Liver (tissue), 9 donors: Measurements from ENCODE around the gene GNAO1. TPM values are rescaled to one million over a fixed set of nuclear protein-coding genes. Genes with fewer than 3 reads are reported as not detected.

ENCODE experiments used
- DNase-seq: peaks from one replicate; pipeline ENCODE4 v3.0.0-alpha.2; 2017; ENCODE audit warnings: low spot score
- H3K27ac ChIP-seq, 2 donors: one replicate each; pipeline ENCODE4 v1.7.0; 2013; ENCODE audit warnings: inconsistent platforms in 2 of 2, low read length in 2 of 2, control low read depth in 1 of 2, low read depth in 1 of 2, mild to moderate bottlenecking in 1 of 2
- H3K27me3 ChIP-seq, 4 donors: one replicate each; pipeline versions ENCODE4 v1.6.1 to v1.7.0; 2013; ENCODE audit warnings: low read length in 3 of 4, inconsistent platforms in 1 of 4, mild to moderate bottlenecking in 1 of 4, moderate library complexity in 1 of 4; ENCODE audit not compliant: control insufficient read depth in 4 of 4, insufficient read depth in 4 of 4
- H3K36me3 ChIP-seq, 4 donors: one replicate each; pipeline versions ENCODE4 v1.6.1 to v1.7.0; 2013; ENCODE audit warnings: low read length in 3 of 4, mild to moderate bottlenecking in 3 of 4, low read depth in 1 of 4, moderate library complexity in 1 of 4; ENCODE audit not compliant: control insufficient read depth in 4 of 4, insufficient read depth in 3 of 4
- H3K4me1 ChIP-seq, 4 donors: one replicate each; pipeline versions ENCODE4 v1.6.1 to v1.7.0; 2013; ENCODE audit warnings: low read length in 3 of 4, mild to moderate bottlenecking in 3 of 4, moderate library complexity in 1 of 4; ENCODE audit not compliant: control insufficient read depth in 4 of 4, insufficient read depth in 4 of 4
- H3K4me3 ChIP-seq, 3 donors: one replicate each; pipeline versions ENCODE4 v1.6.1 to v1.7.0; 2013; ENCODE audit warnings: low read length in 3 of 3, control low read depth in 1 of 3, low read depth in 1 of 3, mild to moderate bottlenecking in 1 of 3
- H3K9ac ChIP-seq, 2 donors: one replicate each; pipeline ENCODE4 v1.7.0; 2013; ENCODE audit warnings: low read length in 2 of 2, mild to moderate bottlenecking in 2 of 2, moderate library complexity in 2 of 2, control low read depth in 1 of 2, low read depth in 1 of 2
- H3K9me3 ChIP-seq, 4 donors: one replicate each; pipeline versions ENCODE4 v1.6.1 to v1.7.0; 2013; ENCODE audit warnings: low read length in 3 of 4; ENCODE audit not compliant: control insufficient read depth in 4 of 4
- EGR1 ChIP-seq, 2 donors: IDR thresholded peaks; 2 replicates each; pipeline ENCODE4 v1.6.1; 2016 to 2018; ENCODE audit warnings: antibody characterized with exemption in 2 of 2, low read depth in 2 of 2
- FOXA1 ChIP-seq: IDR thresholded peaks from 2 replicates; pipeline ENCODE4 v1.6.1; 2016; ENCODE audit warnings: antibody characterized with exemption
- GABPA ChIP-seq, 2 donors: IDR thresholded peaks in 1 of 2; conservative IDR thresholded peaks in 1 of 2; 2 replicates each; pipeline ENCODE4 v1.6.1; 2016; ENCODE audit warnings: antibody characterized with exemption in 2 of 2, mild to moderate bottlenecking in 1 of 2, moderate library complexity in 1 of 2
- HNF4A ChIP-seq, 2 donors: conservative IDR thresholded peaks; 2 replicates each; pipeline ENCODE4 v1.6.1; 2016; ENCODE audit warnings: antibody characterized with exemption in 2 of 2, mild to moderate bottlenecking in 2 of 2
- JUND ChIP-seq, 2 donors: IDR thresholded peaks; 2 replicates each; pipeline ENCODE4 v1.6.1; 2016; ENCODE audit warnings: antibody characterized with exemption in 2 of 2
- NR2F2 ChIP-seq: IDR thresholded peaks from 2 replicates; pipeline ENCODE4 v1.6.1; 2016; ENCODE audit warnings: antibody characterized with exemption
- RAD21 ChIP-seq, 2 donors: IDR thresholded peaks; 2 replicates each; pipeline ENCODE4 v1.6.1; 2016; ENCODE audit warnings: antibody characterized with exemption in 2 of 2, mild to moderate bottlenecking in 2 of 2
- RXRA ChIP-seq, 2 donors: IDR thresholded peaks; 2 replicates each; pipeline ENCODE4 v1.6.1; 2017 to 2018; ENCODE audit warnings: antibody characterized with exemption in 2 of 2, mild to moderate bottlenecking in 1 of 2
- SP1 ChIP-seq: IDR thresholded peaks from 2 replicates; pipeline ENCODE4 v1.6.1; 2018; ENCODE audit warnings: antibody characterized with exemption, mild to moderate bottlenecking
- TAF1 ChIP-seq: conservative IDR thresholded peaks from 2 replicates; pipeline ENCODE4 v1.6.1; 2016; ENCODE audit warnings: antibody characterized with exemption, mild to moderate bottlenecking
- WGBS: extraction: QIAGEN DNeasy Blood & Tissue Kit; methylation state at CpG from one replicate; pipeline ENCODE4 v1.1.7; 2013; 5-methylcytosine and 5-hydroxymethylcytosine counted together
- polyA plus RNA-seq, 2 donors: library from polyadenylated mRNA; stranded (reverse) in 1 of 2; unstranded in 1 of 2; fragments of 200-250 nt in 1 of 2; fragments of >200 nt in 1 of 2; fragmentation: Nextera tagmentation in 1 of 2; extraction: Ambion mirVana in 1 of 2; gene quantifications; one replicate each; pipeline versions ENCODE4 v1.2.1 to v1.2.3, GENCODE V29; 2013 to 2015
- total RNA-seq, 2 donors: library from RNA; depleted of rRNA; stranded (reverse); fragments of >200 nt; gene quantifications; one replicate each; pipeline ENCODE4 v1.2.3, GENCODE V29; 2014
- TF ChIP-seq, protein P1 (sequence below): IDR thresholded peaks from 2 replicates; pipeline ENCODE4 v1.6.1; 2016; ENCODE audit warnings: antibody characterized with exemption
- TF ChIP-seq, protein P2 (sequence below): IDR thresholded peaks from 2 replicates; pipeline ENCODE4 v1.6.1; 2016; ENCODE audit warnings: antibody characterized with exemption
- TF ChIP-seq, protein P3 (sequence below): fragments of 150-350 bp; IDR thresholded peaks from 2 replicates; pipeline ENCODE4 v1.5.1; 2017; ENCODE audit warnings: improper control_type of control experiment, low read depth, low read length; ENCODE audit not compliant: missing input control
- donor health status: healthy.
- donor health status: healthy.
- donor health status: healthy.
- donor health status: healthy.
- donor health status: healthy.

GNAO1 gene
- total and polyA plus RNA-seq, 4 donors, result 0.61 to 15.1 (median 7.0) TPM

DNA sequence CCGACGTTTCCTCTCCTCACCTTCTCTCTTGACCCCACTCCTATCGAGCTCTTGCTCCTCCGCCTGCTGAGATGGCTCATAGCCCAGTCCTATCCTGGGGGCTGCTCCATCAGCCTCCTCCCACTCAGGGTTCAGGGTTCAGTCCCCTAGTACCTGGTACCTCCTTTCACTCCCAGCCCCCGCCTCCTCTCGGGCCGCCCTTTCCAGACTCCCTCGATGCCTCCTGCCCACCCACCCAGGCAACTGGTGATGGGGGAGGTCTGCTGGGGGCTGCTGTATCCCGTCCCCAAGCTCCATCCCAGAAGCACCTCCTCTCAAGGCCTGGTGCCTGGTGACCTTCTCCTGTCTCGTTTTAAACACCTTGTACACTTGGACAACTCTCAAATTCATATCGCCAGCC is 140.1 kb downstream of the GNAO1 start:
- 82% methylated on average over 11 of the region's 11 CpGs for WGBS

DNA sequence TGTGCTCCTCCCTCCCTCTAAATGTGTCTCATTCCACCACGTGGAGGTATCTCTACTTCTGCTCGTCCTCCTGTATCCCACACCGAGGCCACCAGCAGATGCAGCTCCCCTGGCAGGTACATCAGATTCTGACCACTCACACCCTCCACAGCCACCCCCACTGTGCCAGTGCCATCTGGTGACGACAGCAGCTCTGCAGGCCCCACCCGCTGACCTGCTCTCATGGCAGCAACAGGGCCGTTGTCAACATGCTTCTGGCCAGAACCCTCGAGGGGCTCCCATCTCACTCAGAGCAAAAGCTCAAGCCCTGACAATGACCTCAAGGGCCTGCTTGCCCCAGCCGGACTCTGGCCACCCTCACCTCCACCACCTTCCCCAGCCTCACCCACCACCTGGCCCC is 140.6 kb downstream of the GNAO1 start:
- Histone ChIP-seq H3K27me3 (no peaks in the 10 kb centered on the region), H3K9ac (no peak overlapping the region), H3K4me1 (peaks cover 6 to 29% (median 17%) of the 10 kb centered on the region in 4 donors), H3K27ac (no peak overlapping the region), H3K36me3 (peaks cover 2 to 15% (median 6%) of the 10 kb centered on the region in 4 donors), H3K4me3 (no peak overlapping the region), H3K9me3 (no peaks in the 10 kb centered on the region)
- TF ChIP-seq, protein P1, sequence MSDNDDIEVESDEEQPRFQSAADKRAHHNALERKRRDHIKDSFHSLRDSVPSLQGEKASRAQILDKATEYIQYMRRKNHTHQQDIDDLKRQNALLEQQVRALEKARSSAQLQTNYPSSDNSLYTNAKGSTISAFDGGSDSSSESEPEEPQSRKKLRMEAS, result no peak
- no peak for TF ChIP-seq GABPA (IDR thresholded peaks at IDR 0.05 in 1 of 2, conservative IDR thresholded peaks at IDR 0.05 in 1 of 2)
- TF ChIP-seq EGR1 (IDR thresholded peaks at IDR 0.05; ENCODE audit: low read depth in 2 of 2), result no peak
- no peak for TF ChIP-seq HNF4A (conservative IDR thresholded peaks at IDR 0.05)
- TF ChIP-seq NR2F2, result no peak
- no peak for TF ChIP-seq FOXA1
- TF ChIP-seq RXRA (IDR thresholded peaks at IDR 0.05), result no peak
- 80% methylated on average over 8 of the region's 8 CpGs for WGBS
- DNase-seq, result no peak

More for the DNA sequence above, 140.1 kb downstream of the GNAO1 start:
- Histone ChIP-seq H3K9me3 (no peaks in the 10 kb centered on the region), H3K4me1 (peaks cover 6 to 34% (median 20%) of the 10 kb centered on the region in 4 donors), H3K9ac (no peak overlapping the region), H3K27me3 (no peaks in the 10 kb centered on the region), H3K36me3 (peaks cover 2 to 10% (median 5%) of the 10 kb centered on the region in 4 donors), H3K27ac (no peak overlapping the region), H3K4me3 (no peak overlapping the region)
- TF ChIP-seq FOXA1 (no peak), JUND (IDR thresholded peaks at IDR 0.05) (no peak), RAD21 (IDR thresholded peaks at IDR 0.05) (no peak), TAF1 (no peak)
- TF ChIP-seq, protein P2, sequence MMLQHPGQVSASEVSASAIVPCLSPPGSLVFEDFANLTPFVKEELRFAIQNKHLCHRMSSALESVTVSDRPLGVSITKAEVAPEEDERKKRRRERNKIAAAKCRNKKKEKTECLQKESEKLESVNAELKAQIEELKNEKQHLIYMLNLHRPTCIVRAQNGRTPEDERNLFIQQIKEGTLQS, result no peak
- DNase-seq, result no peak

DNA sequence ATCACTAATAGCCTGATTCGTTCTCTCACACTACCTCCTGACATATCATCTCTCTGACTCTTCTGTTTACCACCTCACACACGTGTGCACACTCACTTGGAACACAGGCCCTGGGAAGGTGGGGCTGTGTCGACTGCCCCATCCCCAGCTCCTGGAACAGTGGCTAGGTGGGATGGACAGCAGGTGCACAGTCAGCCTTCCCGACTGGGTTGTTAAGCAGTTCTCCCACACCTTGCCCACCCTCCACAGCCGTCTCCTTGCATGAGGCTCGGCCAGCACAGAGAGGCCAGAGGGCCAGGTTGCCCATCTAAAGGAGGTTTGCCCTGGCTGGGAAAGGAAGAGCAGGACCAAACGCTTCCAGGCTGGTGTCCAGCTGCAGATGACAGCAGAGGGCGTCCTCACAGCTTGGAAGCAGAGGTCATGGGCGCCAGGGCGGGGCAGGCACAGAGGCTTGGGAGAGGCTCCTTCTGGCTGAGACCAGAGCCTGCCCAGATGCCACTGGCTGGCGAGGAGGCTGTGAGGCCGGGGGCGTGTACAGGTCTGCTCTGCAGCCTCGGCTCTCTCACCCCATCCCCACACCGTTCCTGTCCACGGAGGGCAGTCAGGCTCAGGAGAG is 141.3 kb downstream of the GNAO1 start:
- peaks cover 2 to 21% (median 8%) of the 10 kb centered on the region in 4 donors for H3K36me3 ChIP-seq
- H3K4me3 ChIP-seq, result no peak overlapping the region
- peak; percentile 66 for DNase-seq
- TF ChIP-seq RXRA (IDR thresholded peaks at IDR 0.05), result peak; percentile 9 to 56
- no peak for TF ChIP-seq SP1
- TF ChIP-seq, protein P3, sequence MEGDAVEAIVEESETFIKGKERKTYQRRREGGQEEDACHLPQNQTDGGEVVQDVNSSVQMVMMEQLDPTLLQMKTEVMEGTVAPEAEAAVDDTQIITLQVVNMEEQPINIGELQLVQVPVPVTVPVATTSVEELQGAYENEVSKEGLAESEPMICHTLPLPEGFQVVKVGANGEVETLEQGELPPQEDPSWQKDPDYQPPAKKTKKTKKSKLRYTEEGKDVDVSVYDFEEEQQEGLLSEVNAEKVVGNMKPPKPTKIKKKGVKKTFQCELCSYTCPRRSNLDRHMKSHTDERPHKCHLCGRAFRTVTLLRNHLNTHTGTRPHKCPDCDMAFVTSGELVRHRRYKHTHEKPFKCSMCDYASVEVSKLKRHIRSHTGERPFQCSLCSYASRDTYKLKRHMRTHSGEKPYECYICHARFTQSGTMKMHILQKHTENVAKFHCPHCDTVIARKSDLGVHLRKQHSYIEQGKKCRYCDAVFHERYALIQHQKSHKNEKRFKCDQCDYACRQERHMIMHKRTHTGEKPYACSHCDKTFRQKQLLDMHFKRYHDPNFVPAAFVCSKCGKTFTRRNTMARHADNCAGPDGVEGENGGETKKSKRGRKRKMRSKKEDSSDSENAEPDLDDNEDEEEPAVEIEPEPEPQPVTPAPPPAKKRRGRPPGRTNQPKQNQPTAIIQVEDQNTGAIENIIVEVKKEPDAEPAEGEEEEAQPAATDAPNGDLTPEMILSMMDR, result peak; percentile 46
- peak; percentile 68 to 85 for TF ChIP-seq RAD21 (IDR thresholded peaks at IDR 0.05)
- peaks cover 2 to 23% (median 11%) of the 10 kb centered on the region in 4 donors for H3K4me1 ChIP-seq
- H3K27me3 ChIP-seq, result no peaks in the 10 kb centered on the region
- H3K27ac ChIP-seq, result no peak overlapping the region
- no peak overlapping the region for H3K9ac ChIP-seq
- H3K9me3 ChIP-seq, result no peaks in the 10 kb centered on the region
- 72% methylated on average over 16 of the region's 16 CpGs for WGBS
